SJSA1 (cell line): ENCODE results near the gene CEBPA. TPM values are rescaled to one million over a fixed set of nuclear protein-coding genes. Genes with fewer than 3 reads are reported as not detected.

Experiments
- DNase-seq, 2 experiments: peaks; one replicate each; pipeline ENCODE4 v3.0.0-alpha.2; 2015 to 2020; ENCODE audit warnings: low spot score in 2 of 2, low read depth in 1 of 2
- H3K27ac ChIP-seq: fragments of 250-450 bp; sonication (Bioruptor Pico); 2 replicates; pipeline ENCODE4 v1.5.1; 2020; ENCODE audit warnings: mild to moderate bottlenecking, moderate library complexity
- H3K27me3 ChIP-seq: fragments of 250-450 bp; sonication (Bioruptor Pico); replicated peaks from 2 replicates; pipeline ENCODE4 v1.5.1; 2020; ENCODE audit warnings: mild to moderate bottlenecking, moderate library complexity
- H3K36me3 ChIP-seq: fragments of 250-450 bp; sonication (Bioruptor Pico); 2 replicates; pipeline ENCODE4 v1.5.1; 2020; ENCODE audit warnings: mild to moderate bottlenecking
- H3K4me1 ChIP-seq: fragments of 250-450 bp; sonication (Bioruptor Pico); replicated peaks from 2 replicates; pipeline ENCODE4 v1.6.1; 2021; ENCODE audit warnings: mild to moderate bottlenecking
- H3K4me3 ChIP-seq: fragments of 250-450 bp; sonication (Bioruptor Pico); 2 replicates; pipeline ENCODE4 v1.5.1; 2020; ENCODE audit warnings: mild to moderate bottlenecking
- H3K9me3 ChIP-seq: fragments of 250-450 bp; sonication (Bioruptor Pico); replicated peaks from 2 replicates; pipeline ENCODE4 v1.5.1; 2020; ENCODE audit warnings: mild to moderate bottlenecking
- total RNA-seq: library from RNA; depleted of rRNA; stranded (reverse); fragments of >200 nt; shearing (Covaris generic); gene quantifications from 2 replicates; pipeline ENCODE4 v1.2.3, GENCODE V29; 2014; rRNA removed

CEBPA gene
- total RNA-seq = 0.13 TPM in 1 of 2 replicates, not detected in the other

- Histone ChIP-seq H3K27me3 (peaks cover 64% of the 10 kb centered on the region), H3K4me1 (peaks cover 27% of the 10 kb centered on the region), H3K36me3 (no peaks in the 10 kb centered on the region), H3K9me3 (peaks cover 10% of the 10 kb centered on the region), H3K4me3 (peak within 1 kb of the TSS; percentile 40), H3K27ac (no peak within 1 kb of the TSS)
- DNase-seq = peak in 1 of 2 experiments; percentile 68
These were observed at the start of gene CEBPA for GRCh38 chr19:33302175-33302973. CEBPA (minus strand) TSS chr19:33302534; CDS start chr19:33302414, 120 bp downstream.

- DNase-seq = no peak
- peaks cover 7% of the 10 kb centered on the region for H3K9me3 ChIP-seq
- H3K4me1 ChIP-seq = no peaks in the 10 kb centered on the region
- H3K27ac ChIP-seq = no peak overlapping the region
- peaks cover 20% of the 10 kb centered on the region for H3K27me3 ChIP-seq
- no peaks in the 10 kb centered on the region for H3K36me3 ChIP-seq
- no peak overlapping the region for H3K4me3 ChIP-seq
These were observed 48.4 kb upstream of the CEBPA start for GRCh38 chr19:33350538-33351309.

GRCh38 chr19:33349319-33350289, 47.3 kb upstream of the CEBPA start:
- peaks cover 26% of the 10 kb centered on the region for H3K27me3 ChIP-seq
- no peak for DNase-seq
- no peaks in the 10 kb centered on the region for H3K9me3 ChIP-seq
- no peaks in the 10 kb centered on the region for H3K36me3 ChIP-seq
- no peak overlapping the region for H3K27ac ChIP-seq
- H3K4me3 ChIP-seq = no peak overlapping the region
- no peaks in the 10 kb centered on the region for H3K4me1 ChIP-seq

GRCh38 chr19:33348301-33349010, 46.1 kb upstream of the CEBPA start:
- Histone ChIP-seq H3K4me1 (no peaks in the 10 kb centered on the region), H3K9me3 (no peaks in the 10 kb centered on the region), H3K27me3 (peaks cover 37% of the 10 kb centered on the region), H3K4me3 (no peak overlapping the region), H3K36me3 (no peaks in the 10 kb centered on the region), H3K27ac (no peak overlapping the region)
- DNase-seq = no peak

- Histone ChIP-seq H3K27ac (no peak overlapping the region), H3K36me3 (no peaks in the 10 kb centered on the region), H3K4me1 (no peaks in the 10 kb centered on the region), H3K9me3 (no peaks in the 10 kb centered on the region), H3K4me3 (no peak overlapping the region), H3K27me3 (peaks cover 46% of the 10 kb centered on the region)
- DNase-seq = no peak
These were observed 45.0 kb upstream of the CEBPA start for GRCh38 chr19:33347300-33347699.

GRCh38 chr19:33346665-33347064, 44.3 kb upstream of the CEBPA start:
- Histone ChIP-seq H3K4me3 (no peak overlapping the region), H3K4me1 (no peaks in the 10 kb centered on the region), H3K9me3 (no peaks in the 10 kb centered on the region), H3K27me3 (peaks cover 45% of the 10 kb centered on the region), H3K36me3 (no peaks in the 10 kb centered on the region), H3K27ac (no peak overlapping the region)
- no peak for DNase-seq

GRCh38 chr19:33345163-33345562, 42.8 kb upstream of the CEBPA start:
- Histone ChIP-seq H3K27ac (no peak overlapping the region), H3K9me3 (no peaks in the 10 kb centered on the region; the same call in 1 of the 2 replicates), H3K4me1 (no peaks in the 10 kb centered on the region), H3K27me3 (peaks cover 45% of the 10 kb centered on the region), H3K36me3 (no peaks in the 10 kb centered on the region), H3K4me3 (no peak overlapping the region)
- no peak for DNase-seq

GRCh38 chr19:33344573-33344925, 42.2 kb upstream of the CEBPA start:
- Histone ChIP-seq H3K36me3 (no peaks in the 10 kb centered on the region), H3K4me3 (no peak overlapping the region), H3K27ac (no peak overlapping the region), H3K9me3 (no peaks in the 10 kb centered on the region; the same call in 1 of the 2 replicates), H3K4me1 (no peaks in the 10 kb centered on the region), H3K27me3 (peaks cover 45% of the 10 kb centered on the region)
- DNase-seq = no peak

GRCh38 chr19:33343859-33344572, 41.7 kb upstream of the CEBPA start:
- Histone ChIP-seq H3K27me3 (peaks cover 45% of the 10 kb centered on the region), H3K27ac (no peak overlapping the region), H3K9me3 (no peaks in the 10 kb centered on the region; the same call in 1 of the 2 replicates), H3K4me3 (no peak overlapping the region), H3K4me1 (no peaks in the 10 kb centered on the region), H3K36me3 (no peaks in the 10 kb centered on the region)
- no peak for DNase-seq

- no peaks in the 10 kb centered on the region for H3K4me1 ChIP-seq
- no peak for DNase-seq
These were observed 41.0 kb upstream of the CEBPA start for GRCh38 chr19:33343301-33343700.

GRCh38 chr19:33340991-33341390, 38.7 kb upstream of the CEBPA start:
- Histone ChIP-seq H3K36me3 (no peaks in the 10 kb centered on the region), H3K27ac (no peak overlapping the region), H3K9me3 (no peaks in the 10 kb centered on the region; the same call in 1 of the 2 replicates), H3K4me3 (no peak overlapping the region), H3K4me1 (no peaks in the 10 kb centered on the region), H3K27me3 (peaks cover 37% of the 10 kb centered on the region)
- no peak for DNase-seq

More at GRCh38 chr19:33343301-33343700, 41.0 kb upstream of the CEBPA start:
- Histone ChIP-seq H3K9me3 (no peaks in the 10 kb centered on the region; the same call in 1 of the 2 replicates), H3K4me3 (no peak overlapping the region), H3K36me3 (no peaks in the 10 kb centered on the region), H3K27me3 (peaks cover 45% of the 10 kb centered on the region), H3K27ac (no peak overlapping the region)
